ENCODE data around the gene TPSB2.
"Not testable (repeated sequence)": the region's sequence is repeated elsewhere in the genome, so short reads cannot be mapped to it uniquely, and the experiment has no call there.

The TPSB2 gene

GRCh38 chr16:1240436-1240835 is 10.5 kb upstream of the TPSB2 start, which contains the start of gene TPSAB1:
Gene TPSAB1 (plus strand): TSS chr16:1240705. CDS start chr16:1240939, 234 bp downstream.
- not testable (repeated sequence) for DNase-seq

GRCh38 chr16:1239575-1239974 is 9.6 kb upstream of the TPSB2 start:
- DNase-seq: not testable (repeated sequence)

DNA sequence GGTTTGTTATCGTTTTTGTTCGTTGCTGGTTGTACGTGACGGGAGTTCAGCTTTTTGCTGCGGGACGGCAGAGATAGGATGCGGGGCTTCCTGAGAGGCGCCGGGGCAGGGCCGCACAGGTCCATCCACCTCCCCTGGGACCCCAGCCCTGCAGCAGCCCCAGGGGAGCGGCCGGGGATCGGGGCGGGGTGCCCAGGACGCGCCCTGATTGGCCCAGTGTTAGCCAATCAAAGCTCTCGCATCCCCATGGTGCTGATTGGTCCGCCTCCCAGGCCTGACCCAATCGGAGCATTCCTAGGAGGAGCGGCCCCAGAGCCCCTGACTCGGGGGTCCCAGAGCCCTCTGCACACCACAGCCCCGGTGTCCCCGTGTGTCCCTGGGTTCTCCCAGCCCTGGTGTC is 8.9 kb upstream of the TPSB2 start:
- DNase-seq: not testable (repeated sequence)

DNA sequence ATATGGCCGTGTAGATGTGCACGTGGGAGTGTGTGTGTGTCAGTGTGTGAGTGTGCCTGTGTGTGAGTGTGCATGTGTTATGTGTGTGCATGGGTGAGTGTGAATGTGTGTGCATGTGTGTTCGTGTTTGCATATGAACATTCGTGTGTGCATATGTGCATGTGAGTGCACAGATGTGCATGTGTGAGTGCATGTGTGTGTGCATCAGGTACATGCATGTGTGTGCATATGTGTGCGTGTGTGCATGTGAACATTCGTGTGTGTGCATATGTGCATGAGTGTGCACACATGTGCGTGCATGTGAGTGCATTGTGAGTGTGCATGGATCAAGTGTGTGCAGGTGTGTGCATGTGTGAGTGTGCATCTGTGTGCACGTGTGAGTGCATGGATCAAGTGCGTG is 8.0 kb upstream of the TPSB2 start:
- DNase-seq: no peak

DNA sequence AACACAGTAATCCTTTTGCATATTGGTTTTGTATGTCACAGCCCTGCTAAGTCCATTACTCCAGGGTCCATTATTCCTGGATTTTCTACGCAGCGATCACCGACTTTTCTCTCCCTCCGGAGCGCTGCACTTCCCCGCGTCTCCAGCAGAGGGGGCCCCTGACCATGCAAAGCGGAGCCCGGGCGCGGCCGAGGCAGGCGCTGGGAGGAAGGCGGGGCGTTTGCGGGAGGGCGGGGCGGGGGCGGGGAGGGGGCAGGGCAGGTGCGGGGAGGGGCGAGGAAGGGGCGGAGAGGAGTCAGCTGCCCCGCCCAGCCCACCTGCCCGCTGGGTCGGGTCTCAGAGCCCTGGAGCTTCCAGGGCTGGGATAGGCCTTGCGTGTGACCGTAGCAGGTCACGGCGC is 6.7 kb upstream of the TPSB2 start:
- not testable (repeated sequence) for DNase-seq

- DNase-seq: not testable (repeated sequence)
These were observed 2.2 kb upstream of the TPSB2 start for GRCh38 chr16:1232049-1232748.

DNA sequence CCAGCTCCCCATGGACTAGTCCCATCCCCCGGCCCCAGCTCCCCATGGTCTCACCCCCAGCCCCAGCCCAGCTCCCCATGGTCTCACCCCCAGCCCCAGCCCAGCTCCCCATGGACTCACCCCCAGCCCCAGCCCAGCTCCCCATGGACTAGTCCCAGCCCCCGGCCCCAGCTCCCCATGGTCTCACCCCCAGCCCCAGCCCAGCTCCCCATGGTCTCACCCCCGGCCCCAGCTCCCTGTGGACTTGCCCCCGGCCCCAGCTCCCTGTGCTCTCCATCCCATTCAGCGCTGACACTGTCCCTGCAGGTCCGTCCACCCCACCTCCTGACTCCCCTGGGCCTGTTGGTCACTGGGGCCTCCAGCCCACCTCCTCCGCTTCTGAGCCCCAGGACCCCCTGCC is 1.3 kb upstream of the TPSB2 start:
- not testable (repeated sequence) for DNase-seq

DNA sequence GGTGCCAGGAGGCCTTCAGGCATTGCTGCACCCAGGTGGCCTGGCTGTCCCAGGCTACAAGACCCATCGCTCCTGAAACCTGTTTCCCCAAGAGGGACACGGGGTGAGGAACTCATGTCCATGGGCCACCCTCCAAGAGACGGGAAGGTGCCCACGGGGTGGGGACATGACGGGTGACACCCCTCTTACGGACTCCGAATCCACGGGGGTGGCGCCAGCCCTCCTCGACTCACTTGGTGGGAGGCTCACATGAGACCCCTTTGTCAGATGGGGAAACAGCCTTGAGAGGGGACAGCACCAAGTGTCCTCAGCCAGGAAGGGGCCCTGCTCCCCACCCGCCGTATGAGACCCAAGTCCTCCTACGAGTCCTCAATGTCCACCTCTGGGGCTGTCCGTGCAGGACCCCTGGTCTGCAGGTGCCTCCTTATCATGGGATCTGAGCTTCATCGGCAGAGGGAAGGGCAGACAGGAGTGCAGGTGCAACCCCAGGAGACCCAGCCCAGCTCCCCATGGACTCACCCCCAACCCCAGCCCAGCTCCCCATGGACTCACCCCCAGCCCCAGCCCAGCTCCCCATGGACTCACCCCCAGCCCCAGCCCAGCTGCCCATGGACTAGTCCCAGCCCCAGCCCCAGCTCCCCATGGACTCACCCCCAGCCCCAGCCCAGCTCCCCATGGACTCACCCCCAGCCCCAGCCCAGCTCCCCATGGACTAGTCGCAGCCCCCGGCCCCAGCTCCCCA is 658 bp upstream of the TPSB2 start:
- not testable (repeated sequence) for DNase-seq

DNA sequence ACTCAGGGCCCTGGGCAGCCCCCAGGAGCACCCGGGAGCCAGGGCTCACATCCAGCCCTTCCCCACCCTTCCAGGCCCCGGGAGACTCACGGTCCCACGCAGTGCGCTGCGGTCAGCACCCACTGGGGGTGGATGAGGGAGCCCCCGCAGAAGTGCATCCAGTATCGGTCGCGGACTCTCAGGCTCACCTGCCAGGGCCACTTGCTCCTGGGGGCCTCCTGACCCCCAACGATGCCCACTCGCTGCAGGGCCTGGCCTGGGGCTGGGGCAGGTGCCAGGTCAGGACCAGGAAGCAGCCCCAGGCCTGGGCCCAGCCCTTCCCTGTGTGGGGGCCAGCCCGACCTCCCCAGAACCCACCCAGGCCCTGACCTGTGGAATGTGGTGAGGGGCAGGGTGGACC is 508 bp downstream of the TPSB2 start:
- DNase-seq: not testable (repeated sequence)

DNA sequence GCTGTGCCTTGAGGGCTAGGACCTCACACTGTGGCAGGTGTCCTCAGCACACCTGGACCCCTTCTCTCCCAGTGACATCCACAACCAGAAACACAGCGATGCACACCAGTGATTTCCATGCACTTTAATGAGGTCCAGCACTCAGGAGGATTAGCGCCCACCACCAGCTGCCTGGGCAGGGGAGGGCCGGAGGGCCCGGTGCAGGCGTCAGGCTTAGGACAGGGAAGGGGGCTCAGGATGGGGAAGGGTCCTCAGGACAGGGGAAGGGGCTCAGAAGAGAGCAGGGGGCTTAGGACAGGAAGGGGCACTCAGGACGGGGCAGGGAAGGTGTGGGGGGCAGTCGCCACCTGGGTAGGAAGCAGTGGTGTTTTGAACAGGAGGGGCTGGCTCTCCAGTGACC is 1.8 kb downstream of the TPSB2 start:
- DNase-seq: not testable (repeated sequence)

DNA sequence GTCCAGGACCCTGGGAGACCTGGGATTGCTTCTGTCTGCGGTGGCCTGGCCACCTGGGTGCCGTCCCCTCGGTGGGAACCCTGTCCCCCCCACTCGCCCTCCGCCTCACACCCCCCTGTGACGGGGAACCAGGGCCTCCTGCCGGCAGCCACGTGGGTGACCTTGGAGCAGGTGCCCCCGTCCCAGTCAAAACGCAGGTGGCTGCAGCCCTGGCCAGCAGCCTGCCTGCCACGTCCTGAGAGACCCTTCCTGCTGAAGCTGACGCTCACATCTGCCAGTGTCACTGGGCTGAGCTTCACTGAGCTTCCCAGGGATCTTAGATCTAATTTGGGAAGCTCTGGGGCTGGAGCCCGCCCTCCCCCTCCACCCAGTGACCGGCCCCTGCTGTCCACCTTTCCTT is 3.3 kb downstream of the TPSB2 start:
- DNase-seq: not testable (repeated sequence)

GRCh38 chr16:1225728-1226311 is 4.2 kb downstream of the TPSB2 start:
- not testable (repeated sequence) for DNase-seq

- DNase-seq: no peak
These were observed 4.9 kb downstream of the TPSB2 start, which contains the start of gene TPSG1 for GRCh38 chr16:1225051-1225451. Gene TPSG1 (minus strand): TSS chr16:1225268. CDS start chr16:1225252, 16 bp downstream.

- DNase-seq: no peak
These were observed 5.4 kb downstream of the TPSB2 start for GRCh38 chr16:1224558-1224957.

GRCh38 chr16:1223355-1224214 is 6.4 kb downstream of the TPSB2 start:
- DNase-seq: no peak

DNA sequence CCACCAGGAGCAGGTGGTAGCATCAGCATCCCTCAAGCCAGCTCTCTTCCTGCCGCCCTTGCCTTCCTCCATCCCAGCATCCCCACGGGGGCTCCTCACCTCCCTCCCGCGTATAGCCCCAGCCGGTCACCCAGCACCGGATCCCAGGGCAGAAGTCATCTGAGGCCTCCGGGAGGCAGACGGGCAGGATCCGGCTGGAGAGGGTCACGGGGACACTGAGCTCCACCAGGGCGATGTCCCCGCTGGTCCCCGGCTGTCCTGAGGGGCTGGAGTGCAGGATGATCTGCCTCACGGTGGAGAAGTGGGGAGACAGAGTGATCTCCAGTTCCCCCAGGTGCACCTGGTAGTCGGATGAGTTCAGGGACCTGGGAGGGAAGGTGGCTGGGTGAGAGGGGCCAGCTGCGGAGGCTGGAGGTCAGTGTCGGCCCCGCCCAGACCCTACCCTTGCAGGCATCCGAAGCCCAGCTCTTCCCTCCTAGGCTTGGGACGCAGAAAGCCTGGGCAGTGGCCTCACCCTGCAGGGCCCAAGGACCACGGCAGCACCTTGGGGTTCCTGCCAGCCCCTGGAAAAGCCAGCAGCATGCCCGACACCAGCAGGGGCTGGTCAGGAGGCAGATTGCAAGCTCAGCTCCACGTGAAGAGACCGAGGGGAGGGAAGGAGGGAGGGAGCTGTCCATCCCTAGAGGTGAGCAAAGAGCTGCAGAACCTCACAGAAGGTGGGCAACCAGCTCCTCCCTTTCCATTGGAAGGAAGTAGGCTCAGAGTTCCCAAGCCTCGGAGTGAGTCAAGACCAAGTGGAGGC is 7.2 kb downstream of the TPSB2 start:
- no peak for DNase-seq

DNA sequence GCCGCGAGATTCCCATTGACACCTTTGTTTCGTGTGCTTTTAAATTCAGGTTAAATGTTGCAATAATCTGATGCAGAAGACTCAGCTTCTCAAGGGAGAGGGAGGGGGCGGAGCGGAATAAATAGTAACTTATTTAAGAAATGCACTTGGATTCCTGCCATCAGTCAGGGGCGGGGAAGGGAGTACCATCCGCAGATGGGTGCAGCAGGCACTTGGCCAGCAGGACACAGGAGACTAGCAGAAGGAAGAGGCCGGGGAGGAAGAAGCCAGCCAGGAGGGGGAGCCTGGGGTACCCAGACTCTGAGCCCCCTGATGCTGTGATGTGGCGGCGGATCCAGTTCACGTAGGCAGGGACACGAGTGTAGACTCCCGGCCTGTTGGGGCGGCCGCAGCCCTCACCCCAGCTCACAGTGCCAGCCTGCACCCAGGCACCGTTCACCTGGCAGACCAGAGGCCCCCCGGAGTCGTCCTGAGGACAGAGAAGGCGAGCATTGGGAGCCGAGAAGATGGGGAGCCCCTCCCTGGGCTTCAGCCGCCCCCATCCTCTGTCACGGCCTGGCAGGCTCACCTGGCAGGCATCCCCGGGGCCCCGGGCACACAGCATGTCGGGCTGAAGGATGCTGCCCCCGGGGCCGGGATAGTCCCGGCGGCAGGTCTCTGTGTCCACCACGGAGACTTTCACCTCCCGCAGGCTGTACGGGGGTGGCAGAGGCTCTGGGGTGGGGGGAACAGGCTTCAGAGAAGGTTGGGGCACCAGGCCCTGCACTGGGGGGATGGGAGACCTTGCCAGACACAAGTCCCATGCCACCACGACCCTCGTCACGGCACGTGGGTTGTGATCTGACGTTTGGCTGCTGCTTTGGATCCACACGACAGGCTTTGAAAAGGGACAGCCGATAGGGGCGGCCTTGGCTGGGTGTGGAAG is 8.1 kb downstream of the TPSB2 start:
- no peak for DNase-seq

GRCh38 chr16:1220841-1221627 is 8.9 kb downstream of the TPSB2 start:
- DNase-seq: no peak

DNA sequence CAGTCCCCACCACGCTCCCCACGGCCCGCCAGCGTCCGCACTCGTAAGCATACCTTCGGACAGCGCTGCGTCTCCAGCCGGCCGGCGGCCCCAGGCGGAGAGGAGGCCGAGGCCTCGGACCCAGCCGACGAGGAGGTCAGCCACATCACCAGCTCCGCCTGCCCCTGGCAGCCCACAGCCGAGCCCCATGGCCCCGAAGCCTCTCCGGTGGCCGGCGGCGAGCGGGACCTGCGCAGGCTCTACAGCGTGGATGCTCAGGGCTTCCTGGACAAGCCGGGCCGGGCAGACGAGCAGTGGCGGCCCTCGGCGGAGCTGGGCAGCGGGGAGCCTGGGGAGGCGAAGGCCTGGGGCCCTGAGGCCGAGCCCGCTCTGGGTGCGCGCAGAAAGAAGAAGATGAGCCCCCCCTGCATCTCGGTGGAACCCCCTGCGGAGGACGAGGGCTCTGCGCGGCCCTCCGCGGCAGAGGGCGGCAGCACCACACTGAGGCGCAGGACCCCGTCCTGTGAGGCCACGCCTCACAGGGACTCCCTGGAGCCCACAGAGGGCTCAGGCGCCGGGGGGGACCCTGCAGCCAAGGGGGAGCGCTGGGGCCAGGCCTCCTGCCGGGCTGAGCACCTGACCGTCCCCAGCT is 9.8 kb downstream of the TPSB2 start:
- DNase-seq: no peak
